Measurements from ENCODE around the gene HBP1. TPM values are rescaled to one million over a fixed set of nuclear protein-coding genes. Genes with fewer than 3 reads are reported as not detected.
"Not testable (repeated sequence)": the region's sequence is repeated elsewhere in the genome, so short reads cannot be mapped to it uniquely, and the experiment has no call there.

HBP1 gene
- total and polyA plus RNA-seq, 4 donors, result 22.1 to 187 (median 46.1) TPM

GRCh38 chr7:107130487-107131220 lies 38.1 kb upstream of the HBP1 start:
- H3K9me3 ChIP-seq (ENCODE audit: control insufficient read depth in 4 of 4, insufficient read depth in 3 of 4, low read length in 3 of 4), result no peaks in the 10 kb centered on the region
- H3K9ac ChIP-seq (ENCODE audit: insufficient read depth in 1 of 2, low read length in 2 of 2), result no peak overlapping the region
- H3K27ac ChIP-seq (ENCODE audit: low read depth in 1 of 2, low read length in 1 of 2), result no peak overlapping the region
- H3K36me3 ChIP-seq (ENCODE audit: control insufficient read depth in 4 of 4, insufficient read depth in 4 of 4, low read length in 4 of 4), result no peaks in the 10 kb centered on the region
- no peaks in the 10 kb centered on the region for H3K27me3 ChIP-seq (ENCODE audit: control insufficient read depth in 3 of 3, insufficient read depth in 3 of 3, low read length in 2 of 3)
- no peak overlapping the region for H3K4me3 ChIP-seq
- ATAC-seq (ENCODE audit: insufficient read depth, low FRiP score) (no peak), DNase-seq (no peak)
- no peak for TF ChIP-seq CTCF (IDR thresholded peaks at IDR 0.05; ENCODE audit: control extremely low read depth, extremely low read depth)
- 75 to 87% methylated on average over 6 of the region's 6 CpGs for WGBS, 2 donors
- H3K4me1 ChIP-seq (ENCODE audit: control insufficient read depth in 5 of 5, insufficient read depth in 5 of 5, low read length in 5 of 5), result peaks cover 0 to 2% (median 0%) of the 10 kb centered on the region in 5 donors

DNA sequence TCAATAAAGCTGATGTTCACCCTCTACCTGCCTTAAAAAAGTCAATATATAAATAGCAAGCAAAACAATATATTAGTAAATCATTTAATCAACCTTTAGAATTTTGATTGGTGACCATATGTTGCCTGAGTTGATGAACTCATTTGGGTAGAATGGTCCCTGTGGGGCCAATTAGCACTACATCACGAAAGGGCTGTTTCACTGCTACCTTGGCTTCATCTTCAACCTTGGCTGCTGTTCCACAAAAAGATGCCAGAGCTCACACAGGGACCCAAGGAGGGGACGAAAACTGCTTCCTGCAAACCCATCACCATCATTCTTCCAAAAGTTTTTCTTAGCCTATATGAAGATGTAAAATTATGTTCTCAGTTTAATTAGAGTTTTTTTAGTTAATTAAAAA lies 35.4 kb upstream of the HBP1 start:
- Histone ChIP-seq H3K4me1 (ENCODE audit: control insufficient read depth in 5 of 5, insufficient read depth in 5 of 5, low read length in 5 of 5) (peaks cover 0 to 2% (median 0%) of the 10 kb centered on the region in 5 donors), H3K9ac (ENCODE audit: insufficient read depth in 1 of 2, low read length in 2 of 2) (no peak overlapping the region), H3K36me3 (ENCODE audit: control insufficient read depth in 4 of 4, insufficient read depth in 4 of 4, low read length in 4 of 4) (no peaks in the 10 kb centered on the region), H3K4me3 (no peak overlapping the region), H3K27me3 (ENCODE audit: control insufficient read depth in 3 of 3, insufficient read depth in 3 of 3, low read length in 2 of 3) (no peaks in the 10 kb centered on the region), H3K9me3 (ENCODE audit: control insufficient read depth in 4 of 4, insufficient read depth in 3 of 4, low read length in 3 of 4) (no peaks in the 10 kb centered on the region), H3K27ac (ENCODE audit: low read depth in 1 of 2, low read length in 1 of 2) (no peak overlapping the region)
- WGBS, 2 donors, result 87 to 94% methylated on average over 2 of the region's 2 CpGs
- TF ChIP-seq CTCF (IDR thresholded peaks at IDR 0.05; ENCODE audit: control extremely low read depth, extremely low read depth), result no peak
- DNase-seq (no peak), ATAC-seq (ENCODE audit: insufficient read depth, low FRiP score) (no peak)

DNA sequence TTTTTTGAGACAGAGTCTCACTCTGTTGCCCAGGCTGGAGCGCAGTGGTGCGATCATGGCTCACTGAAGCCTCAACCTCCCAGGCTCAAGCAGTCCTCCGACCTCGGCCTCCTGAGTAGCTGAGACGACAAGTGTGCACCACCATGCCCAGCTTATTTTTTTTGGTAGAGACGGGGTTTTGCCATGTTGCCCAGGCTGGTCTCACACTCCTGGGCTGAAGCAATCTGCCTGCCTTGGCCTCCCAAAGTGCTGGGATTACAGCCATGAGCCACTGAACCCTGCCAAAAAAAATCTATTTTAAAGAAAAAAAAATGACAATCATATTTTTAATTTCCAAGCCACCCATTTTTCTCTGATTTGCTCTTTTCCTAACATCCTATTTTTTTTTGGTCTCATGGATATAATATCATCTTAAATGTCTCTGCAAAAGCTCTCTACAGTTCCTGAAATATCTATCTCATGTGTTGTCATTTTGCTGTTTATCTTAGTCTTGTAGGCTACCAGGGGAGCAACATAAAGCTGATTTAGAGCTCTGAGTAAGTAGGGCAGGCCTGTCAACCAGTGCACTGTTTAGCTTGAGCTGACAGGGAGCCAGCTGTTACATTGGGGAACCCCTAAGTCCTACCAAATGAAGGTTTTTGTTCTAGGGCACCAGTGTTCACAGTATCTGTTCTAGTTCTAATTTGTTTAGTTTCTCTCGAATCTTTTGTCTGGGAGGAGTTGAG lies 29.9 kb upstream of the HBP1 start:
- Histone ChIP-seq H3K9ac (ENCODE audit: insufficient read depth in 1 of 2, low read length in 2 of 2) (no peak overlapping the region), H3K4me3 (no peak overlapping the region), H3K27me3 (ENCODE audit: control insufficient read depth in 3 of 3, insufficient read depth in 3 of 3, low read length in 2 of 3) (no peaks in the 10 kb centered on the region), H3K4me1 (ENCODE audit: control insufficient read depth in 5 of 5, insufficient read depth in 5 of 5, low read length in 5 of 5) (peaks cover 0 to 5% (median 0%) of the 10 kb centered on the region in 5 donors), H3K36me3 (ENCODE audit: control insufficient read depth in 4 of 4, insufficient read depth in 4 of 4, low read length in 4 of 4) (no peaks in the 10 kb centered on the region), H3K27ac (ENCODE audit: low read depth in 1 of 2, low read length in 1 of 2) (no peak overlapping the region), H3K9me3 (ENCODE audit: control insufficient read depth in 4 of 4, insufficient read depth in 3 of 4, low read length in 3 of 4) (no peaks in the 10 kb centered on the region)
- WGBS, 2 donors, result 92 to 93% methylated on average over 7 of the region's 7 CpGs
- DNase-seq (no peak), ATAC-seq (ENCODE audit: insufficient read depth, low FRiP score) (no peak)
- TF ChIP-seq CTCF (IDR thresholded peaks at IDR 0.05; ENCODE audit: control extremely low read depth, extremely low read depth), result no peak

GRCh38 chr7:107143875-107144274 lies 24.9 kb upstream of the HBP1 start:
- not testable (repeated sequence) for H3K27me3 ChIP-seq (ENCODE audit: control insufficient read depth in 3 of 3, insufficient read depth in 3 of 3, low read length in 2 of 3); DNase-seq; H3K27ac ChIP-seq (ENCODE audit: low read depth in 1 of 2, low read length in 1 of 2); H3K9me3 ChIP-seq (ENCODE audit: control insufficient read depth in 4 of 4, insufficient read depth in 3 of 4, low read length in 3 of 4); H3K36me3 ChIP-seq (ENCODE audit: control insufficient read depth in 4 of 4, insufficient read depth in 4 of 4, low read length in 4 of 4); H3K9ac ChIP-seq (ENCODE audit: insufficient read depth in 1 of 2, low read length in 2 of 2); H3K4me3 ChIP-seq; ATAC-seq (ENCODE audit: insufficient read depth, low FRiP score)
- H3K4me1 ChIP-seq (ENCODE audit: control insufficient read depth in 5 of 5, insufficient read depth in 5 of 5, low read length in 5 of 5), result peaks cover 0 to 10% (median 0%) of the 10 kb centered on the region in 5 donors
- 89 to 93% methylated on average over 5 of the region's 5 CpGs for WGBS, 2 donors
